NCI-H524 (cell line): ENCODE results near the gene NR2E3.

Experiments
- DNase-seq, 2 experiments: peaks; one replicate each; lab custom pipeline; 2025; lab: John Stamatoyannopoulos, UW

NR2E3 gene

GRCh38 chr15:71810256-71811035, at the start of gene NR2E3:
Gene NR2E3 (plus strand): TSS chr15:71810554. CDS start chr15:71810744, 190 bp downstream.
- DNase-seq, result no peak

GRCh38 chr15:71760852-71761251, 49.5 kb upstream of the NR2E3 start:
- DNase-seq, result no peak

- no peak for DNase-seq
These were observed 48.7 kb upstream of the NR2E3 start for GRCh38 chr15:71761649-71762048.

GRCh38 chr15:71768184-71768583, 42.2 kb upstream of the NR2E3 start:
- DNase-seq, result no peak

GRCh38 chr15:71773206-71773859, 37.0 kb upstream of the NR2E3 start:
- DNase-seq, result no peak

- no peak for DNase-seq
These were observed 34.5 kb upstream of the NR2E3 start for GRCh38 chr15:71775856-71776255.

GRCh38 chr15:71776304-71776703, 34.0 kb upstream of the NR2E3 start:
- DNase-seq, result no peak

GRCh38 chr15:71777216-71777943, 33.0 kb upstream of the NR2E3 start:
- DNase-seq, result peak; percentile 96 to 97

GRCh38 chr15:71779073-71779797, 31.1 kb upstream of the NR2E3 start:
- DNase-seq, result no peak

- DNase-seq, result peak; percentile 16 to 52
These were observed 30.0 kb upstream of the NR2E3 start for GRCh38 chr15:71780115-71780976.

- DNase-seq, result no peak
These were observed 29.0 kb upstream of the NR2E3 start for GRCh38 chr15:71781179-71781964.

- no peak for DNase-seq
These were observed 28.4 kb upstream of the NR2E3 start for GRCh38 chr15:71781965-71782265.

GRCh38 chr15:71782422-71783165, 27.8 kb upstream of the NR2E3 start:
- no peak for DNase-seq

- DNase-seq, result no peak
These were observed 25.6 kb upstream of the NR2E3 start for GRCh38 chr15:71784719-71785118.

- no peak for DNase-seq
These were observed 24.4 kb upstream of the NR2E3 start for GRCh38 chr15:71785996-71786395.

GRCh38 chr15:71786673-71787072, 23.7 kb upstream of the NR2E3 start:
- no peak for DNase-seq

GRCh38 chr15:71788646-71789579, 21.4 kb upstream of the NR2E3 start:
- DNase-seq, result no peak

- DNase-seq, result no peak
These were observed 20.7 kb upstream of the NR2E3 start for GRCh38 chr15:71789616-71790015.

- DNase-seq, result no peak
These were observed 20.3 kb upstream of the NR2E3 start for GRCh38 chr15:71790081-71790480.
